ENCODE measurements around the gene C12orf42. TPM values are rescaled to one million over a fixed set of nuclear protein-coding genes. Genes with fewer than 3 reads are reported as not detected.

Gene C12orf42
- total RNA-seq, 1 experiment from 2014 or later, result not detected

DNA sequence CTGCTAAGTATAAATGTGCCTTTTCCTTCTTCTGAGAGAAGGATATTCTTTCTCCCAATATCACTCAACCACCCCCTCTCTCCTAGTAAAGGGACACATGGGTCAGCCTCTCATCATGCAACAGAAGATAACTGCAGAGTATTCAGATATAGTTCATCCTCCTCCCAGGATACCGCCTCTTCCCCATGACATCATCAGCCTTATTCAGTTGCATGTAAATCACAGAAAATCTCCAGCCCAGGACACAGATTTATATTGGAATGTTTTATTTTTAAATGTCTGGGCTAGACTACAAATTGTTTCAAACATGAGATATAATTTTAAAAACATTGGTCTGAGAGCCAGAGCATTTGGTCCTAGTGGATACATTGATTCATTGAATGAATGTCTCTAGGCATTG is 178.5 kb downstream of the C12orf42 start:
- no peaks in the 10 kb centered on the region for H3K4me1 ChIP-seq
- H3K4me3 ChIP-seq (ENCODE audit: low read depth, low read length), result no peak overlapping the region
- Mint-ChIP-seq H3K4me1 (ENCODE audit: low read depth, unreplicated experiment) (no peaks in the 10 kb centered on the region), H3K4me3 (ENCODE audit: unreplicated experiment) (no peak overlapping the region), H3K27ac (ENCODE audit: unreplicated experiment) (no peak overlapping the region), H3K27me3 (ENCODE audit: insufficient read depth, unreplicated experiment) (peaks cover 2% of the 10 kb centered on the region), H3K36me3 (ENCODE audit: insufficient read depth, unreplicated experiment) (no peaks in the 10 kb centered on the region), H3K9me3 (ENCODE audit: unreplicated experiment) (no peaks in the 10 kb centered on the region)
- CTCF ChIA-PET, result no interaction called here
- intact Hi-C loops (cut with micrococcal nuclease; ENCODE audit: unreplicated experiment), result no loop called here
- no peaks in the 10 kb centered on the region for H3K27me3 ChIP-seq (replicated peaks; ENCODE audit: control insufficient read depth, insufficient read depth, low read length)
- POLR2A ChIA-PET, result no interaction called here
- no peaks in the 10 kb centered on the region for H3K9me3 ChIP-seq
- BruUV-seq (replicated peaks), result no TSS peak
- no peak for DNase-seq
- no peaks in the 10 kb centered on the region for H3K36me3 ChIP-seq (ENCODE audit: control insufficient read depth, insufficient read depth, low read length)
- no peak for TF ChIP-seq CTCF (IDR thresholded peaks at IDR 0.05; ENCODE audit: insufficient read depth in 1 of 2, low read depth in 1 of 2, low read length in 1 of 2, severe bottlenecking in 1 of 2, unreplicated experiment in 1 of 2)

DNA sequence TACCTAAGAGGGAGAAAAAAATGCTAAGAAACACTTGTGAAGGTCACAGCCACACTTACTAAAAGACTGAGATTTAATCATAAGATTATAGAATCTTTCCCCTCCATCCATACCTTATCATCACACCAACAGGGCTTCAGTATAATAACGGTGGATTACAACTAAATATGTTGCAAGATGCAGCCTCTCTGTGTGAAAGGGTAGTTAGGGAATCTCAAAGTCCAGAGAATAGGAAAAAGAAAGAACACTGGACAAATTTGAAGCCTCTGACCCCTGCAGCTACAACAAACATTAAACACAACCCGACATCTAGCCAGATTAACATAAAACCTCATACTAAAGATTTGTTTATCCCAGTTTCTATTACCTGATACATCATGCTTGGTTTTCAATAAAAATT is 181.0 kb downstream of the C12orf42 start:
- peaks cover 2% of the 10 kb centered on the region for H3K27me3 Mint-ChIP-seq (ENCODE audit: insufficient read depth, unreplicated experiment)
- DNase-seq, result no peak
- intact Hi-C loops (cut with micrococcal nuclease; ENCODE audit: unreplicated experiment), result no loop called here
- POLR2A ChIA-PET, result no interaction called here
- no peak for TF ChIP-seq CTCF (IDR thresholded peaks at IDR 0.05; ENCODE audit: insufficient read depth in 1 of 2, low read depth in 1 of 2, low read length in 1 of 2, severe bottlenecking in 1 of 2, unreplicated experiment in 1 of 2)
- H3K36me3 ChIP-seq (ENCODE audit: control insufficient read depth, insufficient read depth, low read length), result no peaks in the 10 kb centered on the region
- no peaks in the 10 kb centered on the region for H3K27me3 ChIP-seq (replicated peaks; ENCODE audit: control insufficient read depth, insufficient read depth, low read length)
- no peaks in the 10 kb centered on the region for H3K4me1 ChIP-seq
- H3K36me3 Mint-ChIP-seq (ENCODE audit: insufficient read depth, unreplicated experiment), result no peaks in the 10 kb centered on the region
- H3K4me1 Mint-ChIP-seq (ENCODE audit: low read depth, unreplicated experiment), result no peaks in the 10 kb centered on the region
- no peak overlapping the region for H3K4me3 Mint-ChIP-seq (ENCODE audit: unreplicated experiment)
- H3K9me3 Mint-ChIP-seq (ENCODE audit: unreplicated experiment), result no peaks in the 10 kb centered on the region
- CTCF ChIA-PET, result no interaction called here
- H3K27ac Mint-ChIP-seq (ENCODE audit: unreplicated experiment), result no peak overlapping the region
- BruUV-seq (replicated peaks), result no TSS peak
- H3K4me3 ChIP-seq (ENCODE audit: low read depth, low read length), result no peak overlapping the region
- no peaks in the 10 kb centered on the region for H3K9me3 ChIP-seq

DNA sequence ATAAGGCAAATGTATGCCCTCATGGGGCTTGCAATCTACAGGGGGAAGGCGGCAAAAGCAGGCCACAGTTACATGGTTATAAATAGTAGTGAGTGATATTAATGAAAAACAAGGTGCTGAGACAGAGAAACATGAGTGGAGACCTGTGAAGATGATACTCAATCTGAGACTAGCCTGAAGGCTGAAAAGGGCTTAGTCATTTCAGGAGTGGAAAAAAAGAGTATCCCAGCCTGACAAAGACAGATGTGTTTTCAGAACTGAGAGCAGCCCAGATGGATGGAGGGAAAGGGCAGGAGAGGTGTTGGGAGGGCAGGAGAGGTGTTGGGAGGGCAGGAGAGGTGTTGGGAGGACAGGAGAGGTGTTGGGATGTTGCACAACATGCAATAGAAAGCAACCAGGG is 181.9 kb downstream of the C12orf42 start:
- Mint-ChIP-seq H3K27me3 (ENCODE audit: insufficient read depth, unreplicated experiment) (peaks cover 2% of the 10 kb centered on the region), H3K9me3 (ENCODE audit: unreplicated experiment) (no peaks in the 10 kb centered on the region), H3K4me3 (ENCODE audit: unreplicated experiment) (no peak overlapping the region), H3K36me3 (ENCODE audit: insufficient read depth, unreplicated experiment) (no peaks in the 10 kb centered on the region), H3K27ac (ENCODE audit: unreplicated experiment) (no peak overlapping the region), H3K4me1 (ENCODE audit: low read depth, unreplicated experiment) (no peaks in the 10 kb centered on the region)
- H3K9me3 ChIP-seq, result no peaks in the 10 kb centered on the region
- no peaks in the 10 kb centered on the region for H3K27me3 ChIP-seq (replicated peaks; ENCODE audit: control insufficient read depth, insufficient read depth, low read length)
- H3K4me1 ChIP-seq, result no peaks in the 10 kb centered on the region
- no peaks in the 10 kb centered on the region for H3K36me3 ChIP-seq (ENCODE audit: control insufficient read depth, insufficient read depth, low read length)
- H3K4me3 ChIP-seq (ENCODE audit: low read depth, low read length), result no peak overlapping the region
- intact Hi-C loops (cut with micrococcal nuclease; ENCODE audit: unreplicated experiment), result no loop called here
- POLR2A ChIA-PET, result no interaction called here
- no peak for DNase-seq
- BruUV-seq (replicated peaks), result no TSS peak
- TF ChIP-seq CTCF (IDR thresholded peaks at IDR 0.05; ENCODE audit: insufficient read depth in 1 of 2, low read depth in 1 of 2, low read length in 1 of 2, severe bottlenecking in 1 of 2, unreplicated experiment in 1 of 2), result no peak
- CTCF ChIA-PET, result no interaction called here

Measured in Caco-2 (cell line).